ENCODE results near the gene SAMHD1. TPM values are rescaled to one million over a fixed set of nuclear protein-coding genes. Genes with fewer than 3 reads are reported as not detected.
"Not testable (repeated sequence)": the region's sequence is repeated elsewhere in the genome, so short reads cannot be mapped to it uniquely, and the experiment has no call there.

SAMHD1 gene
- total and polyA plus RNA-seq, 5 donors: 67.5 to 161 (median 106) TPM

DNA sequence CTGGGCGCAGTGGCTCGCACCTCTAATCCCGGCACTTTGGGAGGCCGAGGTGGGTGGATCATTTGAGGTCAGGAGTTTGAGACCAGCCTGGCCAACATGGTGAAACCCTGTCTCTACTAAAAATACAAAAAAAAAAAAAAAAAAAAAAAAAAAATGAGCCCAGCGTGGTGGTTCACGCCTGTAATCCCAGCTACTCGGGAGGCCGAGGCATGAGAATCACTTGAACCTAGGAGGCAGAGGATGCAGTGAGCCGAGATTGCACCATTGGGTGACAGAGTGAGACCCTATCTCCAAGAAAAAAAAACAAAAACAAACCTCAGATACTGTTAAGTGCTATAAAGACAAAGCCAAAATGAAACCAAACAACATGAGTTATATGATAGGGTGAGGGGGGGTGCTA lies 110.5 kb downstream of the SAMHD1 start:
- ATAC-seq; H3K27ac ChIP-seq (ENCODE audit: low read length); H3K4me3 ChIP-seq (ENCODE audit: low read length); H3K4me1 ChIP-seq (ENCODE audit: control insufficient read depth, insufficient read depth, low read length); DNase-seq; H3K9me3 ChIP-seq (ENCODE audit: control insufficient read depth, low read length); intact Hi-C loops (cut with DNase I); H3K27me3 ChIP-seq (ENCODE audit: control insufficient read depth, insufficient read depth): not testable (repeated sequence)
- WGBS: 96% methylated on average over 9 of the region's 9 CpGs

Other genes with a start within 250 kb of the SAMHD1 start
- 10 to 100 TPM; 28.0 to 40.7 (median 34.7) TPM for gene NDRG3, start 205.6 kb downstream of the SAMHD1 start, total RNA-seq
- 25.5 TPM for gene NDRG3, start 205.6 kb downstream of the SAMHD1 start, polyA plus RNA-seq
- gene DSN1, start 177.9 kb downstream of the SAMHD1 start, total RNA-seq: 1 to 10 TPM; 4.9 to 7.5 (median 5.7) TPM
- gene DSN1, start 177.9 kb downstream of the SAMHD1 start, polyA plus RNA-seq: 5.0 TPM
- gene TLDC2, start 75.6 kb downstream of the SAMHD1 start, total RNA-seq: not detected
- 0.09 TPM for gene TLDC2, start 75.6 kb downstream of the SAMHD1 start, polyA plus RNA-seq
- 1 to 10 TPM; 3.0 to 4.2 (median 3.8) TPM for gene RBL1, start 144.3 kb upstream of the SAMHD1 start, total RNA-seq
- gene RBL1, start 144.3 kb upstream of the SAMHD1 start, polyA plus RNA-seq: 1.3 TPM
- gene RPN2, start 227.6 kb upstream of the SAMHD1 start, total RNA-seq: 100 to 1,000 TPM in 3 of 4 donors, 10 to 100 TPM in 1; 82.7 to 119 (median 113) TPM
- 72.1 TPM for gene RPN2, start 227.6 kb upstream of the SAMHD1 start, polyA plus RNA-seq
- 1 to 10 TPM; 5.4 to 8.4 (median 6.6) TPM for gene MROH8, start 227.8 kb upstream of the SAMHD1 start, total RNA-seq
- 3.8 TPM for gene MROH8, start 227.8 kb upstream of the SAMHD1 start, polyA plus RNA-seq